Mesenchymal stem cell (in vitro differentiated cells and primary cell): Measurements from ENCODE around the gene RFX2.
A peak's percentile ranks its signal among the peaks of the same experiment; 100 is the strongest.

Experiments
- DNase-seq: peaks from one replicate; pipeline ENCODE4 v3.0.0-alpha.2; 2013
- H2AFZ ChIP-seq: one replicate; pipeline ENCODE4 v1.6.1; 2013; ENCODE audit warnings: low read depth, mild to moderate bottlenecking, control low read depth, inconsistent platforms, low read length, moderate library complexity
- H2AK5ac ChIP-seq: 2 replicates; pipeline ENCODE4 v1.6.1; 2013; ENCODE audit warnings: low read length, moderate library complexity, mild to moderate bottlenecking, inconsistent platforms; ENCODE audit not compliant: severe bottlenecking
- H2BK120ac ChIP-seq: one replicate; pipeline ENCODE4 v1.6.1; 2013; ENCODE audit warnings: low read depth, mild to moderate bottlenecking, inconsistent platforms, low read length, moderate library complexity
- H2BK12ac ChIP-seq, 2 experiments: one replicate each; pipeline ENCODE4 v1.6.1; 2013; ENCODE audit warnings: inconsistent platforms in 2 of 2, low read length in 2 of 2, mild to moderate bottlenecking in 2 of 2, moderate library complexity in 2 of 2, control low read depth in 1 of 2
- H2BK15ac ChIP-seq: one replicate; pipeline ENCODE4 v1.6.1; 2013; ENCODE audit warnings: mild to moderate bottlenecking, low read depth, inconsistent platforms; ENCODE audit not compliant: poor library complexity, severe bottlenecking
- H2BK5ac ChIP-seq: 2 replicates; pipeline ENCODE4 v1.6.1; 2013; ENCODE audit warnings: low read depth, mild to moderate bottlenecking, low read length, control low read depth, inconsistent platforms; ENCODE audit not compliant: poor library complexity, severe bottlenecking
- H3K14ac ChIP-seq, 2 experiments: one replicate each; pipeline ENCODE4 v1.6.1; 2013; ENCODE audit warnings: inconsistent platforms in 2 of 2, low read length in 2 of 2, control low read depth in 1 of 2, mild to moderate bottlenecking in 1 of 2, moderate library complexity in 1 of 2
- H3K18ac ChIP-seq, 2 experiments: one replicate each; pipeline ENCODE4 v1.6.1; 2013; ENCODE audit warnings: inconsistent platforms in 2 of 2, low read length in 2 of 2, control low read depth in 1 of 2, low read depth in 1 of 2, mild to moderate bottlenecking in 1 of 2
- H3K23ac ChIP-seq, 2 experiments: one replicate each; pipeline ENCODE4 v1.6.1; 2013; ENCODE audit warnings: inconsistent platforms in 2 of 2, low read length in 2 of 2, mild to moderate bottlenecking in 2 of 2, moderate library complexity in 2 of 2, control low read depth in 1 of 2
- H3K27ac ChIP-seq: 2 replicates; pipeline ENCODE4 v1.5.1; 2013; ENCODE audit warnings: mild to moderate bottlenecking, moderate library complexity, low read length, control low read depth, inconsistent platforms; ENCODE audit not compliant: poor library complexity, severe bottlenecking
- H3K27me3 ChIP-seq, 2 experiments: 2 replicates each; pipeline versions ENCODE4 v1.6.1 to v1.7.0; 2013; ENCODE audit warnings: low read length in 2 of 2, mild to moderate bottlenecking in 2 of 2, moderate library complexity in 2 of 2, control low read depth in 1 of 2, inconsistent platforms in 1 of 2; ENCODE audit not compliant: control insufficient read depth in 1 of 2, insufficient read depth in 1 of 2
- H3K36me3 ChIP-seq, 2 experiments: 2 replicates each; pipeline versions ENCODE4 v1.6.1 to v1.7.0; 2013; ENCODE audit warnings: low read length in 2 of 2, control low read depth in 1 of 2, inconsistent platforms in 1 of 2, low read depth in 1 of 2, mild to moderate bottlenecking in 1 of 2; ENCODE audit not compliant: insufficient read depth in 2 of 2, control insufficient read depth in 1 of 2
- H3K4ac ChIP-seq, 2 experiments: one replicate each; pipeline ENCODE4 v1.6.1; 2013; ENCODE audit warnings: inconsistent platforms in 2 of 2, low read length in 2 of 2, mild to moderate bottlenecking in 2 of 2, moderate library complexity in 2 of 2, control low read depth in 1 of 2, low read depth in 1 of 2
- H3K4me1 ChIP-seq: 2 replicates; pipeline ENCODE4 v1.6.1; 2013; ENCODE audit warnings: low read depth, low read length, control low read depth; ENCODE audit not compliant: control insufficient read depth, insufficient read depth
- H3K4me2 ChIP-seq: 2 replicates; pipeline ENCODE4 v1.6.1; 2013; ENCODE audit warnings: low read length, mild to moderate bottlenecking, inconsistent platforms; ENCODE audit not compliant: poor library complexity, severe bottlenecking
- H3K4me3 ChIP-seq, 2 experiments: 2 replicates each; pipeline versions ENCODE4 v1.5.1 to v1.7.0; 2013; ENCODE audit warnings: low read length in 2 of 2, mild to moderate bottlenecking in 2 of 2, control low read depth in 1 of 2, low read depth in 1 of 2; ENCODE audit not compliant: insufficient read depth in 1 of 2
- H3K79me1 ChIP-seq: replicated peaks from 2 replicates; pipeline ENCODE4 v1.6.1; 2013; ENCODE audit warnings: mild to moderate bottlenecking, control low read depth, low read length, inconsistent platforms; ENCODE audit not compliant: poor library complexity, severe bottlenecking
- H3K9ac ChIP-seq: 2 replicates; pipeline ENCODE4 v1.7.0; 2013; ENCODE audit warnings: mild to moderate bottlenecking, low read length, moderate library complexity
- H3K9me3 ChIP-seq: 2 replicates; pipeline ENCODE4 v1.7.0; 2013; ENCODE audit warnings: mild to moderate bottlenecking, low read length; ENCODE audit not compliant: control insufficient read depth
- H4K8ac ChIP-seq: one replicate; pipeline ENCODE4 v1.6.1; 2013; ENCODE audit warnings: inconsistent platforms, mild to moderate bottlenecking, low read length, moderate library complexity
- H4K91ac ChIP-seq: one replicate; pipeline ENCODE4 v1.6.1; 2013; ENCODE audit warnings: mild to moderate bottlenecking, low read length, inconsistent platforms
- WGBS: methylation state at CpG from one replicate; pipeline ENCODE4 v1.1.7; 2013; ENCODE audit warnings: mixed read lengths; 5-methylcytosine and 5-hydroxymethylcytosine counted together

Gene RFX2

GRCh38 chr19:6091771-6092291 lies 18.5 kb downstream of the RFX2 start:
- 46% methylated on average over 8 of the region's 8 CpGs for WGBS
- H3K14ac ChIP-seq = no peak overlapping the region
- no peak overlapping the region for H2AK5ac ChIP-seq
- peaks cover 0 to 3% of the 10 kb centered on the region in 2 experiments for H3K36me3 ChIP-seq
- peaks cover 6% of the 10 kb centered on the region for H3K79me1 ChIP-seq
- H4K91ac ChIP-seq = peak overlapping the region; percentile 56
- H3K4ac ChIP-seq = peak overlapping the region in 1 of 2 experiments; percentile 64
- no peak overlapping the region for H3K23ac ChIP-seq
- H3K9me3 ChIP-seq = no peaks in the 10 kb centered on the region
- H2BK5ac ChIP-seq = no peak overlapping the region
- no peaks in the 10 kb centered on the region for H3K27me3 ChIP-seq
- H2BK12ac ChIP-seq = peak overlapping the region in 1 of 2 experiments; percentile 60
- peak overlapping the region; percentile 36 for H3K27ac ChIP-seq
- H3K18ac ChIP-seq = peak overlapping the region; percentile 4 to 63
- H2BK120ac ChIP-seq = peak overlapping the region; percentile 61
- H3K4me3 ChIP-seq = peak overlapping the region in 1 of 2 experiments; percentile 68
- H3K9ac ChIP-seq = peak overlapping the region; percentile 93
- peaks cover 23% of the 10 kb centered on the region for H3K4me1 ChIP-seq
- H2AFZ ChIP-seq = no peak overlapping the region
- H2BK15ac ChIP-seq = peak overlapping the region; percentile 41
- peak; percentile 40 for DNase-seq
- H3K4me2 ChIP-seq = peak overlapping the region; percentile 3
- H4K8ac ChIP-seq = peak overlapping the region; percentile 85

GRCh38 chr19:6090634-6091033 lies 19.7 kb downstream of the RFX2 start:
- Histone ChIP-seq H2AFZ (no peak overlapping the region), H2BK12ac (no peak overlapping the region), H3K4me3 (no peak overlapping the region), H2AK5ac (no peak overlapping the region), H2BK120ac (no peak overlapping the region), H3K4ac (no peak overlapping the region), H3K27ac (no peak overlapping the region), H2BK15ac (no peak overlapping the region), H3K9ac (peak overlapping the region; percentile 93), H4K8ac (no peak overlapping the region), H3K9me3 (no peaks in the 10 kb centered on the region), H3K18ac (no peak overlapping the region), H4K91ac (no peak overlapping the region), H3K4me1 (peaks cover 23% of the 10 kb centered on the region), H3K36me3 (peaks cover 0 to 3% of the 10 kb centered on the region in 2 experiments), H3K79me1 (peaks cover 6% of the 10 kb centered on the region), H2BK5ac (no peak overlapping the region), H3K27me3 (no peaks in the 10 kb centered on the region), H3K23ac (no peak overlapping the region), H3K4me2 (no peak overlapping the region), H3K14ac (no peak overlapping the region)
- DNase-seq = no peak
- 94% methylated on average over 2 of the region's 3 CpGs for WGBS

- Histone ChIP-seq H3K18ac (no peak overlapping the region), H2BK12ac (no peak overlapping the region), H3K36me3 (no peaks in the 10 kb centered on the region), H3K27me3 (no peaks in the 10 kb centered on the region), H2BK120ac (no peak overlapping the region), H3K9ac (peak overlapping the region; percentile 86), H3K27ac (no peak overlapping the region), H3K9me3 (no peaks in the 10 kb centered on the region), H4K8ac (no peak overlapping the region), H2BK5ac (no peak overlapping the region), H2BK15ac (no peak overlapping the region), H3K4me3 (no peak overlapping the region), H3K14ac (no peak overlapping the region), H3K23ac (no peak overlapping the region), H3K4me2 (no peak overlapping the region), H3K79me1 (peaks cover 2% of the 10 kb centered on the region), H2AFZ (no peak overlapping the region), H4K91ac (no peak overlapping the region), H3K4me1 (peaks cover 23% of the 10 kb centered on the region), H2AK5ac (no peak overlapping the region), H3K4ac (no peak overlapping the region)
- WGBS = 54% methylated on average over 3 of the region's 3 CpGs
- peak; percentile 28 for DNase-seq
Observed at GRCh38 chr19:6088602-6089049, 21.7 kb downstream of the RFX2 start.

GRCh38 chr19:6087074-6087571 lies 23.2 kb downstream of the RFX2 start:
- H3K4me3 ChIP-seq = peak overlapping the region in 1 of 2 experiments; percentile 36
- H2BK15ac ChIP-seq = peak overlapping the region; percentile 49
- peak overlapping the region in 1 of 2 experiments; percentile 17 for H2BK12ac ChIP-seq
- H3K36me3 ChIP-seq = no peaks in the 10 kb centered on the region
- H3K9me3 ChIP-seq = no peaks in the 10 kb centered on the region
- H4K91ac ChIP-seq = no peak overlapping the region
- H2BK120ac ChIP-seq = no peak overlapping the region
- peak overlapping the region; percentile 56 for H4K8ac ChIP-seq
- H2AK5ac ChIP-seq = no peak overlapping the region
- peaks cover 2% of the 10 kb centered on the region for H3K79me1 ChIP-seq
- H3K27me3 ChIP-seq = no peaks in the 10 kb centered on the region
- H3K4ac ChIP-seq = no peak overlapping the region
- no peak for DNase-seq
- peak overlapping the region; percentile 36 for H3K27ac ChIP-seq
- H3K4me2 ChIP-seq = peak overlapping the region; percentile 62
- 26% methylated on average over 9 of the region's 9 CpGs for WGBS
- peak overlapping the region; percentile 6 for H2AFZ ChIP-seq
- no peak overlapping the region for H2BK5ac ChIP-seq
- H3K14ac ChIP-seq = no peak overlapping the region
- H3K23ac ChIP-seq = no peak overlapping the region
- peak overlapping the region; percentile 64 to 75 for H3K18ac ChIP-seq
- H3K4me1 ChIP-seq = peaks cover 15% of the 10 kb centered on the region
- H3K9ac ChIP-seq = peak overlapping the region; percentile 86
